NK-92 treated with Interleukin-12 subunit alpha and Interleukin-12 subunit beta, amount 100 ng/mL, for 24 hours (cell line): ENCODE results near the gene ADCY4.
"Not testable (repeated sequence)": the region's sequence is repeated elsewhere in the genome, so short reads cannot be mapped to it uniquely, and the experiment has no call there.

Experiments used
- DNase-seq: peaks from one replicate; lab custom pipeline; 2025; lab: John Stamatoyannopoulos, UW

The ADCY4 gene

GRCh38 chr14:24338843-24339242, 4.0 kb upstream of the ADCY4 start:
- no peak for DNase-seq

- DNase-seq = no peak
These were observed 2.9 kb upstream of the ADCY4 start for GRCh38 chr14:24337824-24338175.

- no peak for DNase-seq
These were observed 2.4 kb upstream of the ADCY4 start for GRCh38 chr14:24337144-24337823.

- no peak for DNase-seq
These were observed 745 bp upstream of the ADCY4 start for GRCh38 chr14:24335461-24336171.

GRCh38 chr14:24332268-24332993, 2.4 kb downstream of the ADCY4 start:
- peak; percentile 64 for DNase-seq

- DNase-seq = no peak
These were observed 3.1 kb downstream of the ADCY4 start for GRCh38 chr14:24331731-24332267.

GRCh38 chr14:24330973-24331674, 3.7 kb downstream of the ADCY4 start:
- DNase-seq = no peak

GRCh38 chr14:24329736-24330135, 5.1 kb downstream of the ADCY4 start:
- DNase-seq = peak; percentile 92

- DNase-seq = no peak
These were observed 5.7 kb downstream of the ADCY4 start for GRCh38 chr14:24329073-24329663.

GRCh38 chr14:24327914-24328313, 7.0 kb downstream of the ADCY4 start:
- DNase-seq = not testable (repeated sequence)

GRCh38 chr14:24327303-24327702, 7.6 kb downstream of the ADCY4 start:
- DNase-seq = no peak

- no peak for DNase-seq
These were observed 8.9 kb downstream of the ADCY4 start for GRCh38 chr14:24325963-24326362.

GRCh38 chr14:24325041-24325530, 9.8 kb downstream of the ADCY4 start:
- DNase-seq = no peak

- DNase-seq = no peak
These were observed 10.8 kb downstream of the ADCY4 start for GRCh38 chr14:24324024-24324423.

- DNase-seq = no peak
These were observed 11.5 kb downstream of the ADCY4 start for GRCh38 chr14:24323341-24323740.

- DNase-seq = no peak
These were observed 12.2 kb downstream of the ADCY4 start for GRCh38 chr14:24322672-24323071.

- DNase-seq = no peak
These were observed 13.5 kb downstream of the ADCY4 start for GRCh38 chr14:24321212-24321975.

GRCh38 chr14:24317141-24317928, 17.5 kb downstream of the ADCY4 start:
- DNase-seq = no peak

- no peak for DNase-seq
These were observed 18.3 kb downstream of the ADCY4 start for GRCh38 chr14:24316597-24316950.
